Keratinocyte (primary cell): ENCODE data around the gene HCN4. TPM values are rescaled to one million over a fixed set of nuclear protein-coding genes. Genes with fewer than 3 reads are reported as not detected.

Experiments used
- DNase-seq: peaks from one replicate; pipeline ENCODE4 v3.0.0-alpha.2; 2011; ENCODE audit warnings: low read depth, missing footprints, low spot score
- FAIRE-seq: peaks from 2 replicates; lab custom pipeline; 2011; peaks lifted over from hg19 to GRCh38; lab: Jason Lieb, UNC
- H2AFZ ChIP-seq: 2 replicates; pipeline ENCODE4 v1.6.0; 2012; ENCODE audit warnings: low read length, control low read depth, inconsistent platforms; ENCODE audit not compliant: control insufficient read depth
- H3K27ac ChIP-seq: 2 replicates; pipeline ENCODE4 v1.5.1; 2011; ENCODE audit warnings: low read length; ENCODE audit not compliant: control insufficient read depth, insufficient read depth
- H3K27me3 ChIP-seq: 3 replicates; pipeline ENCODE4 v1.6.0; 2011; ENCODE audit warnings: low read length; ENCODE audit not compliant: control insufficient read depth, insufficient read depth; ENCODE audit errors: extremely low read depth
- H3K36me3 ChIP-seq, 2 experiments: 2 replicates in 1 of 2; 3 replicates in 1 of 2; pipeline ENCODE4 v1.5.1; 2011; ENCODE audit warnings: low read length in 2 of 2, mild to moderate bottlenecking in 1 of 2; ENCODE audit not compliant: control insufficient read depth in 2 of 2, insufficient read depth in 2 of 2; ENCODE audit errors: extremely low read depth in 1 of 2
- H3K4me1 ChIP-seq: 3 replicates; pipeline ENCODE4 v1.5.1; 2011; ENCODE audit warnings: low read length; ENCODE audit not compliant: control insufficient read depth, insufficient read depth; ENCODE audit errors: extremely low read depth
- H3K4me2 ChIP-seq: 3 replicates; pipeline ENCODE4 v1.6.0; 2011; ENCODE audit warnings: low read depth, low read length; ENCODE audit not compliant: control insufficient read depth, insufficient read depth; ENCODE audit errors: extremely low read depth
- H3K4me3 ChIP-seq, 3 experiments: fragments of 200-600 bp in 1 of 3; sonication (generic) in 1 of 3; 2 replicates in 2 of 3; 3 replicates in 1 of 3; pipeline ENCODE4 v1.5.1; 2011 to 2016; ENCODE audit warnings: low read length in 3 of 3, mild to moderate bottlenecking in 3 of 3, control low read depth in 2 of 3, inconsistent platforms in 1 of 3, low read depth in 1 of 3, mixed read lengths in 1 of 3, mixed run types in 1 of 3, moderate library complexity in 1 of 3; ENCODE audit not compliant: control insufficient read depth in 2 of 3, insufficient read depth in 2 of 3; ENCODE audit errors: extremely low read depth in 1 of 3
- H3K79me2 ChIP-seq: 2 replicates; pipeline ENCODE4 v1.6.0; 2012; ENCODE audit warnings: low read length; ENCODE audit not compliant: control insufficient read depth, insufficient read depth
- H3K9ac ChIP-seq: 3 replicates; pipeline ENCODE4 v1.6.0; 2011; ENCODE audit warnings: low read length; ENCODE audit not compliant: control insufficient read depth, insufficient read depth; ENCODE audit errors: extremely low read depth
- H3K9me1 ChIP-seq: 3 replicates; pipeline ENCODE4 v1.6.0; 2011; ENCODE audit warnings: low read length; ENCODE audit not compliant: control insufficient read depth, insufficient read depth; ENCODE audit errors: extremely low read depth
- H3K9me3 ChIP-seq: 2 replicates; pipeline ENCODE4 v1.5.1; 2012; ENCODE audit warnings: low read depth, low read length; ENCODE audit not compliant: control insufficient read depth
- H4K20me1 ChIP-seq: 3 replicates; pipeline ENCODE4 v1.6.0; 2011; ENCODE audit warnings: low read length; ENCODE audit not compliant: control insufficient read depth, insufficient read depth; ENCODE audit errors: extremely low read depth
- EZH2 ChIP-seq: IDR thresholded peaks from one replicate; pipeline ENCODE4 v1.6.1; 2012; ENCODE audit warnings: inconsistent platforms, mild to moderate bottlenecking, low read length, moderate library complexity
- dilution Hi-C: fragments of 300-500 bp; cut with MboI; formaldehyde crosslinking; loops from one replicate; pipeline ENCODE4 v1.7.0; 2020; ENCODE audit warnings: low sequenced_read_pairs; ENCODE audit not compliant: extremely low pct_ligation_motif_present
- polyA plus RNA-seq, 5 experiments: library from polyadenylated mRNA; depleted of rRNA in 3 of 5; stranded (reverse) in 3 of 5; stranded (forward) in 1 of 5; unstranded in 1 of 5; fragments of >200 nt; gene quantifications; 1 replicate in 1 of 5; 2 replicates in 3 of 5; 3 replicates in 1 of 5; pipeline versions ENCODE4 v1.2.1 to v1.2.3, GENCODE V29; 2011 to 2012; ENCODE audit warnings: missing spikeins in 2 of 5, low read depth in 1 of 5, low replicate concordance in 1 of 5
- TF ChIP-seq, protein P1 (sequence below), 3 experiments: IDR thresholded peaks in 1 of 3; conservative IDR thresholded peaks in 1 of 3; optimal IDR thresholded peaks in 1 of 3; 2 replicates in 2 of 3; 3 replicates in 1 of 3; pipeline versions ENCODE3 to v1.5.1; 2011; ENCODE audit warnings: low read length in 3 of 3, mild to moderate bottlenecking in 3 of 3, moderate library complexity in 2 of 3, control low read depth in 1 of 3, inconsistent platforms in 1 of 3; ENCODE audit not compliant: insufficient read depth in 2 of 3; ENCODE audit errors: extremely low read depth in 1 of 3

HCN4 gene
- polyA plus RNA-seq, 1 donor (not counting 4 experiments of a cell fraction or from before 2014, with no cell fraction given) = not detected

DNA sequence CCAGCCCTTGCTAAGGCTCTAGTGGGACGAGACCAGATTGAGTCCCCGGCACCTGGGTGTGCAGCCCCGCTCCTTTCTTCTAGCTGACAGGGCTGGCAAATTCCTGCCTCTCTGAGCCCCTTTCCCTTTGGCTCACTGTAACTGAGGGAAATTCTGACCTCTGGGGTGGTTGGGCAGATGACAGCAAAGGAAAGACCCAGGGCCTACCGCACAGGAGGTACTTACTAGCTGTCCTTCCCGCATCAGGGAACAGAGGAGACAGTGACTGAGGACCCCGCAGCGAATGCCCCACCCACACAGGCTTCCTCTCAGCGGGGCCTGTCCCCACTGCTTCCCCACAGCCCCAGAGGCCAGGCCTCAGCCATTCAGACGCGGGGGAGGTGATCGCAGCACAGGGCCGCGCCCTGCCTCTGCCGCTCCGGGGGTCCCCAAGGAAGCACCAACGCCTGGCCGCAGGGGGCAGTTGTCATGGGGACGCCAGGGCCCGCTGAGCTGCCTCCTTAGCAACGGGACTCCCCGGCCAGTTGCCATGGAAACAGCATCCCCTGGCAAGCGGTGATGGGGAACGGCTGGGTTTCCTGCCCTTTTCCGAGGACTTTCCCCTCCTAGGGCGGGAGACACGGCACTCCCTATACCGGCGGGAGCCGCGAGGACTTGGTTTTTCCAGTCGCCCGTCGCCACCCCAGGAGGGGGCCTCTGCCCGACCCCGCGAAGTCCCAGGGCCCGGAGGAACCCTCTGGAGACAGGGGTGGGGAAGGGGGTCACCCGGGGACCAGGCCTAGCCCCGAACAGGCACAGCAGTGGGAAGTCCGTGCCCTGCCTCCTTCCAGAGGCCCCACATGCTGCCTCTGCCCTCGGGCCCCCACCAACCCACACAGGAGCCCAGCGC, 50.1 kb downstream of the HCN4 start:
- no peak overlapping the region for H3K9ac ChIP-seq
- dilution Hi-C loops = no loop called here
- no peaks in the 10 kb centered on the region for H3K9me3 ChIP-seq
- DNase-seq (no peak), FAIRE-seq (no peak)
- H3K4me1 ChIP-seq = no peaks in the 10 kb centered on the region
- no peaks in the 10 kb centered on the region for H4K20me1 ChIP-seq
- TF ChIP-seq EZH2 = no peak
- TF ChIP-seq, protein P1, sequence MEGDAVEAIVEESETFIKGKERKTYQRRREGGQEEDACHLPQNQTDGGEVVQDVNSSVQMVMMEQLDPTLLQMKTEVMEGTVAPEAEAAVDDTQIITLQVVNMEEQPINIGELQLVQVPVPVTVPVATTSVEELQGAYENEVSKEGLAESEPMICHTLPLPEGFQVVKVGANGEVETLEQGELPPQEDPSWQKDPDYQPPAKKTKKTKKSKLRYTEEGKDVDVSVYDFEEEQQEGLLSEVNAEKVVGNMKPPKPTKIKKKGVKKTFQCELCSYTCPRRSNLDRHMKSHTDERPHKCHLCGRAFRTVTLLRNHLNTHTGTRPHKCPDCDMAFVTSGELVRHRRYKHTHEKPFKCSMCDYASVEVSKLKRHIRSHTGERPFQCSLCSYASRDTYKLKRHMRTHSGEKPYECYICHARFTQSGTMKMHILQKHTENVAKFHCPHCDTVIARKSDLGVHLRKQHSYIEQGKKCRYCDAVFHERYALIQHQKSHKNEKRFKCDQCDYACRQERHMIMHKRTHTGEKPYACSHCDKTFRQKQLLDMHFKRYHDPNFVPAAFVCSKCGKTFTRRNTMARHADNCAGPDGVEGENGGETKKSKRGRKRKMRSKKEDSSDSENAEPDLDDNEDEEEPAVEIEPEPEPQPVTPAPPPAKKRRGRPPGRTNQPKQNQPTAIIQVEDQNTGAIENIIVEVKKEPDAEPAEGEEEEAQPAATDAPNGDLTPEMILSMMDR (optimal IDR thresholded peaks at IDR 0.05 in 1 of 3, IDR thresholded peaks at IDR 0.05 in 1 of 3, conservative IDR thresholded peaks at IDR 0.05 in 1 of 3; ENCODE audit: extremely low read depth in 1 of 3, insufficient read depth in 2 of 3, low read length in 3 of 3) = no peak
- H3K36me3 ChIP-seq = no peaks in the 10 kb centered on the region
- H3K27me3 ChIP-seq = peaks cover 16% of the 10 kb centered on the region
- H3K79me2 ChIP-seq = no peaks in the 10 kb centered on the region
- no peak overlapping the region for H3K4me3 ChIP-seq
- H3K27ac ChIP-seq = no peak overlapping the region
- no peaks in the 10 kb centered on the region for H3K9me1 ChIP-seq
- H2AFZ ChIP-seq = no peak overlapping the region
- no peak overlapping the region for H3K4me2 ChIP-seq

DNA sequence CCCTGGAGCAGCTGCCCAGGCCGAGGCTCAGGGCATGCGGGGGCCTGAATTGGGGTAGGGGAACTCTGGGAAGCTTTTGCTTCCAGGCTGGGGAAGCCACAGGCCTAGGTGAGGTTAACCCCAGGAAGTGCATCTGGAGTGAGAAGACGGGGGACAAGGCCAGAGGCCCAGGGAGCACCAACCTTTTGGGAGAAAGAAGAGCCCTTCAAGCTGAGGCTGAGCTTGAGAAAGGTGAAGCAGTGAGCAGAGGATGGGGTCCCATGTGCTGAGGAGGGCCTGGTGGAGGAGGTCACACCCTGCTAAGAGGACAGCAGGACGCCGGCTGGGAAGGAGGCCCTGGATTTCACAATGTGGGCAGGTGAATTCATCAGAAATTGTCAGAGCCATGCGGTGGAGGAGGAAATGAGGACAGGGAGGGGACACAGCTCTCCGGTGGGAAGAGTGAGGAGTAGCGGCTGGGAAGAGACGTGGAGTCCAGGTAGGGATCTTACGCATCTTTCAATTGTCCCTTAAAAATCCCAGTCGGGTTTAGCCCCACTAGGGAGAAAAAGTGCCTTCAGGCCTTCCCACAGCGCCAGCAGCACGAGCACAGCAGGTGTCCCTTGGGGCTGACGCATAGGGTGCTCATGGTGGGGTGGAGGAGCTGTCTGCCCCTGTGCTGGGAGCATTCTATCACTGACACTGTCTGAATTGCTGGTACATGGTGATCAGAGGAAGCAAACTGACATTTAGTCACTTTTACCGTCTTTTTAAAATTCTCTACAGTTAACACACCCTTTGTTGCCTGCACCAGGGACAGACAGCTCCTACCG, 50.9 kb downstream of the HCN4 start:
- Histone ChIP-seq H3K9me1 (no peaks in the 10 kb centered on the region), H3K79me2 (no peaks in the 10 kb centered on the region), H3K27ac (no peak overlapping the region), H3K4me3 (no peak overlapping the region), H4K20me1 (no peaks in the 10 kb centered on the region), H3K36me3 (no peaks in the 10 kb centered on the region), H3K4me2 (no peak overlapping the region), H3K27me3 (peaks cover 16% of the 10 kb centered on the region), H3K4me1 (no peaks in the 10 kb centered on the region), H2AFZ (no peak overlapping the region), H3K9me3 (no peaks in the 10 kb centered on the region), H3K9ac (no peak overlapping the region)
- FAIRE-seq (no peak), DNase-seq (no peak)
- no peak for TF ChIP-seq EZH2
- dilution Hi-C loops = no loop called here
